Kasumi-1 (cell line): Measurements from ENCODE around the gene ARHGAP26.

Experiments used
- DNase-seq, 2 experiments: peaks; one replicate each; lab custom pipeline; 2025; lab: John Stamatoyannopoulos, UW

Gene ARHGAP26

GRCh38 chr5:142829801-142830220 is 59.6 kb downstream of the ARHGAP26 start:
- DNase-seq, result no peak

GRCh38 chr5:142830241-142831008 is 60.2 kb downstream of the ARHGAP26 start:
- no peak for DNase-seq

- DNase-seq, result no peak
Measured at GRCh38 chr5:142831009-142831383, 60.8 kb downstream of the ARHGAP26 start.

DNA sequence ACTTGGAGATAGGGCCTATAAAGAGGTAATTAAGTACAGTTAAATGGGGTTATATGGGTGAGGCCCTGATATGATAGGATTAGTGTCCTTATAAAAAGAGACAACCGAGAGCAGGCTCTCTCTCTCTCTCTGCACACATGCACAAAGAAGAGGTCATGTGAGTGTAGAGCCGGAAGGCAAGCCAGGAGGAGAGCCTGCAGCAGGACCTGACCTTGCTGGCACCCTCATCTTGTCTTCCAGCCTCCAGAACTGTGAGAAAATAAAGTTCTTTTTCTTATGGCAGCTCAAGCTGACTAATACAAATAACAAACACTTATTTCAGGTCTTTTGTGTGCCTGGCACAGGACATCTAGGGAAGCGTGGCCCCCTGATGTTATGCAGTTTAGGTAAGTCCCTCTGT is 62.1 kb downstream of the ARHGAP26 start:
- no peak for DNase-seq

DNA sequence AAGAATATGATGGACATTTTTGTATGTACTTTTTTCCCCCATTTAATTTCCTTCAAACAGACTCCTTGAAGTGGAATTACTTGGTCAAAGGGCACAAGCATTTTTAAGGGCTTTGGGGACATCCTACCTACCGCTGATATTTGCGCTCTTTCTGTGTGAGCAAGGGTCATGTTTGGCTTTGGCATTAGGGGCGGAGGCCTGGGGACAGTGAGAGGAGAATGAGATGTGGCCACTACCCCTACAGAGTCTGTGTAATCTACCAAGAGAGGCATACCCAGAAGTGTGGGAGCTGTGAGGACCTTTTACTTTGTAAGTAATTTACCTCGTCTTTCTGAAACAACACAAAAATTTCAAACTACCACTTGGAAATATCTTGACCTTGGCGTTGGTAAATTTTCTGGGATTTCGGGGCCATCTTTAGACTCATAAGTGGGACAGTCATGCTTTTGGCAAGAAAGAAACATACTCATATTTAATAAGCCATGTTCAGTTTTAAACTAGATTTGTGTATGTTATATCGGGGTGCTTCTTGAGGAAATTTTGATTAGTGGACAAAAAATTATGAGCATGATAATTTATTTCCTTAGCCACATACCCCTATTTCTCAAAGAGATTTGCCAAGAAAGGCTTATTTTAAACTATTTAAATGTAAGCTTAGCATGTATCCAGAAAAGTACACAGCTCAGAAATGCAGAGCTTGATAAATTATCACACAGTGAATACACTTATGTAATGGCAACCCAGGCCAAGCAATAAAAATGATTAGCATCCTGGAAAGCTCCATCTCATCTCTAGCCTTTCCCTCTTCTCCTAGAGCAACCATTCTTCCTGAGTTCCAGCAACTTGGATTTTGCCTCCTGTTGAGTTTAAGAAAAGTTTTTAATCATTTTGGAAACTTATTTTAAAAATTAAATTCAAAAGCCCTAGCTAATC is 63.6 kb downstream of the ARHGAP26 start:
- DNase-seq, result no peak

DNA sequence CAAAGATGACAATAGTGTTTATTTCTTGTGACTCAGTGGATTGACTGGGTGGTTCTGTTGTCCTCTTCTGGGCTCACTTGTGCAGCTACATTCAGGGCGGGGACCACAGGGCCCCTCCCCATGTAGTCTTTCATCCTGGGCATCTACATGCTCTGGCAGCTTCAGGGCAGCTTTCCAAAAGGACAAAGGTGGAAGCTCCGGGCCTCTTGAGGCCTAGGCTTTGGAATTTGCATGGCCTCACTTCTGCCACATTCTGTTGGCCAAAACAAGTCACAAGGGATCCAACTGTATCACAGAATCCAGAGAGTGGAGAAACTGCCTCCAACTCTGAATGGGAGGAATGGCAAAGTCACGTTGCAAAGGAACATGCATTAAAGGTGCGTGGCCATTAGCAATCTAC is 64.3 kb downstream of the ARHGAP26 start:
- DNase-seq, result no peak

DNA sequence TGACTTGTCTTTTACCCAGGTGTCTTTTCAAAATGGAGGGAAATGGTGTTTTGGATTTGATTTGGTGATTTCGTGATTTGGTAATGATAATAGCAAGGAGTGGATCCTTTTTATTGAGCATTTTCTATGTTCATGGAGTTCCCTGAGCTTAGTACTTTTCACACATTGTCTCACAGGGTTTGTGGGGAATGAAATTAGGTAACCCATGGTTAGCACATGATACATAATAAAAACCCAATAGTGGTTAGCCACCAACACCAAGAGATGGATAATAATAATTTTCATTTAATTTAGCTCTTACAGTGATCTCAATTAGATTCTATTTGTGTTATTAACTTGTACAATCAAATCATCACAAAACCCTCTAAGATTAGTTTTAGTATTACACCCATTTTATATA is 65.4 kb downstream of the ARHGAP26 start:
- DNase-seq, result no peak

- no peak for DNase-seq
Measured at GRCh38 chr5:142836048-142836447, 65.9 kb downstream of the ARHGAP26 start.

DNA sequence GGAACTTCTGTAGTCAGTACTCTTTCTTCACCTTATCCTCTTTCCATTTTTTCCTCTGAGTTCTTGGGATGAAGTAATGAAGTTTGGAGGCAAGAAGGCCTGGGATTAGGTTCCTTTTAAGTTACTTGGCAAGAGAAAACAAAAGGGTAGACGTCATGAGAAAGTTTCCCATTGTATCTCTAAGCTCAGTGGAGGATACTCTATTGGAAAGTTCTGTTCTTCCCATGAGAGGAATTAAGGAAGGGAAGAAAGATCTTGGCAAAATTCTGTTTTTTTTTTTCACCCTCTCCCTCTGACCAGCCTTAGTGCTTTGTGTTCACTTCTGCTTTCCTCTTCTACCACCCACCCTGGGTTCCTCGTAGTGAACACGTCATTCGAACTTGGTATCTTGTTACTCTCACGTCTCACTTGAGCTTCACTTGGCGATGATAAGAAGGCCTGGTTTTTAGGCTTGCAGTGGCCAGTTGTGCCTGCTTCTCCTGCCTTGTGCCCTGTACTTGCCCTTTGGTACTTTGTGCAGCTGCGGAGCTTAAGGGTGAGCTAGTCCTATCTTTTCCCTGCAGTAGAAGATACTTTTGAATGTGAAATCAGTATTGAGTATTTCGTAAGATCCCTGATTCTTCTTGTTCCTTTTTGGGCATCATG is 67.0 kb downstream of the ARHGAP26 start:
- DNase-seq, result peak; percentile 79 to 82

GRCh38 chr5:142838845-142839244 is 68.7 kb downstream of the ARHGAP26 start:
- DNase-seq, result no peak

- DNase-seq, result no peak
Measured at GRCh38 chr5:142839711-142840346, 69.7 kb downstream of the ARHGAP26 start.

- no peak for DNase-seq
Measured at GRCh38 chr5:142840575-142840974, 70.4 kb downstream of the ARHGAP26 start.

DNA sequence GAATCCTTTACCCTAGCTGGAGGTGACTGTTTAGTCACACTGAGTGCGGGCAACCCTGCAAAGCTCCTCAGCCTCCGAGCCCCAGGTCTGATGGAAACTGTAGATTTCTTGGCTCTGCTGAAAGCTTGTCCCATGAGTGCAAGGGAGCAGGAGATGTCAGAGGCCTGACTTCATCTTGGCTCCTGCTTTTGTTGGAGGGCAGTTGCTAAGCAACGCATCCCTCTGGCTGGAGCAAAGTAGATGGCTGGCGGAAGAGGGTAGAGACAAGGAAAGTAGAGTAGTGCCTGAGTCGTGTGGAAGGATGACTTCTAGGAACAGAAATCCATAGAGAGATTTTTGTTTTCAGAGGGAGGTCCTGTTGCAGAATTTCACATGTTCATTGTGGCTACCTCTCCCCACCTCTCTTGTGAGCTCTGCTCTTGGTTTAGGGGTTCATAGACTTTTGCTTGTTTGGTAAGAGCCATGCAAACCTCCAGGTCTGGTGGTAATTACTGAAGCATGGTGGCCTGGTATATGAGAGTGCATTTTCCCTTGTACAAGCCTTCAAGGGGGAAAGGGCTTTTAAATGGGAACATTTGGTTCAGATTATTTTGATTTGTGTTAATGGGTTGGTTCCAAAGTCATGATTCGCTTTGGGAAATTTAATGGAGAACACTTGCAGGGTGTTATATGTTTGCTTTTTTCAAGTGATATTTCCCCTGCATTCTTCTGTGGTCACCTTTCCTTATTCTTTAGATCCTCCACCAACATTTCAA is 71.5 kb downstream of the ARHGAP26 start:
- DNase-seq, result no peak

- no peak for DNase-seq
Measured at GRCh38 chr5:142842994-142843905, 73.1 kb downstream of the ARHGAP26 start.

GRCh38 chr5:142844866-142845265 is 74.7 kb downstream of the ARHGAP26 start:
- DNase-seq, result peak in 1 of 2 experiments; percentile 11

GRCh38 chr5:142845402-142845921 is 75.3 kb downstream of the ARHGAP26 start:
- DNase-seq, result peak; percentile 57 to 58

- DNase-seq, result no peak
Measured at GRCh38 chr5:142845954-142846398, 75.8 kb downstream of the ARHGAP26 start.

- peak; percentile 68 to 78 for DNase-seq
Measured at GRCh38 chr5:142846406-142846805, 76.2 kb downstream of the ARHGAP26 start.

DNA sequence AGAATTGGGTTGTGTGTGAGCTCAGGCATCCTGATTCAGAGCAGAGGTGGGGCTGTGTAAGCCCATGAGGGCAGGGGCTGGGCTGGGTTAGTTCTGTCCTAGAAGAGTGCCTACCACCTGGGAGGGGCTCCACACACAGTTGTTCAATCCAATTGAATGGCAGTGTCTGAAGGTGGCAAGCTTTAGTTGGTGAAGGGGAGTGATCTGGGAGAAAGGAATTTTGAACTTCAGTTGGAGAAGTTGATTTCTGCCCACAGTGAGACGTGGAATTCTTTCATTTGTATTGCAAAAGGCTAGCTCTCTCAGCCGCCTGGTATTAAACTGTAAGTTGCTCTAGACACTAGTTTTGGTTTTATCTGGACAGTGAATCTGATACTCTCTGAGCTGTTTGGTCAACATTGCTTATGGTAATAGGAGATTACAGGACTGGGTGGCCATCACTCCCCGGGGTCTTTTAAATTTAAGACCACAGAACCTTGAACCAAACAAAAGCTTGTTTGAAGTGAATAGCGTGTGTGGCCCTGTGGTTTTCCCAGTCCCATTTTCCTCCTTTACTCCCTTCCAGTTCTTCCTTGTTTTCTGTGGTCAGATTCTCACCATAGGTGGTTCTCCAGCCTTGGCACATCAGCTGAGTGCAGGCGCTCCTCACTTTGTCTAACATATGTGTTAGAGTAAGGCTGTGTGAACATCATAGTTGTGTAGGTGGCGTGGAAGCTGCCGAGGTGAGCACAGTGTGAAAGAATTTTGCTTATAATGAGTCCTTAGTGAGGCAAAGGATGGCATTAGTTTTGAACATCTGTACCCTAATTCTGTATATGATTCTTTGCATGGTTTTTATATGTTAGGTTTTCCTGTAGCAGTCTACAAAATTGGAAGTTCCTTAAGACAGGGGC is 78.0 kb downstream of the ARHGAP26 start:
- DNase-seq, result no peak
